ENCODE data around the gene RSPH9. TPM values are rescaled to one million over a fixed set of nuclear protein-coding genes. Genes with fewer than 3 reads are reported as not detected.

The RSPH9 gene
- total and polyA plus RNA-seq, 3 experiments from 2014 or later, result 1.3 TPM; not detected in 2

DNA sequence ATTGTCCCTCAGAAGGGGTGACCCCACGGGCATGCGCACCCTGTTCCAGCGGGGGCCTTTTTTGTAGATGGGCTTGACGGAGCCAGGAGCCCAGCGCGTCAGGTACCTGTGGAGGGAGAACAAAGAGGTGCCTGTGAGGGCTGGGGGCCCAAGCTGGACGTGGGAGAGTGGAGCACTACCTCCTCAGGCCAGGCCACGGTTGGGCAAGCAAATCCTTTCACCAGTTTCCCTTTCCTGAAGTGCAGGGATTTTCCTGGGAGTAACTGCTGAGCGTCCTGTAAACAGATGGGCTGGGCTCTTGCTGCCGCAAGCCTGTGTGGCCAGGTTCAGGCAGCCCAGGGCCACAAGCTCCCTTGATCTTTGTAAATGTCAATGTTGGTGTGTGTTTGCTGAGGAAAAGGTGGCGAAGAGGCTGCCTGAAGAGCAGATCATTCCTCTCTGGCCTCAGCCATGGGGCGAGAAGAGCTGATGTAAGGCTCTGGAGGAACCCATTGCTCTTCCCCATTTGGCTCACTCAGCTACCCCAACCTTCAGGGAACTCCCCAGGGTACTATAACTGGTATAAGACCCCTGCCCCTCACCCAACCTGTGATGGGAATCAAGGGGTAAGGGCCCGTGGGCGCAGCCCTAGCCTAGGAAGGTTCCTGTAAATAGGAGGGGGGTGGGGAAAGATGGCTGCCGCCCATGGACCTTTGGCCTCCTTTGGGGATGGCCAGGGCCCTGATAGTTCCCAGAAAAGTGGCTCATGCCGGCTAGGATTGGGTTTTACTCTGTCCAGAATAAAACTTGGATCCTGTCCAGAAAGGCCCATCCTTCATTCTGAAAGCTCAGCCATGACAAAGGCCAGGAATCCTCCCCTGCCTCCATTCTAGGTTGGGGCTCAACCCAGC lies 27.2 kb downstream of the RSPH9 start:
- H3K9me3 ChIP-seq (ENCODE audit: low read length), result no peaks in the 10 kb centered on the region
- peaks cover 32% of the 10 kb centered on the region for H3K36me3 ChIP-seq (ENCODE audit: insufficient read depth, low read length)
- CTCF ChIA-PET, result interaction anchor here (1.1 to 1.2 kb wide), 2 partner anchors 97 to 407 kb away, joined by 3 to 4 read pairs; partner anchors contain the start of gene VEGFA
- DNase-seq, result no peak
- no peak overlapping the region for H3K27ac ChIP-seq (ENCODE audit: low read depth, low read length)
- Mint-ChIP-seq H3K36me3 (peaks cover 0 to 66% (median 2%) of the 10 kb centered on the region in 3 donors), H3K27me3 (no peaks in the 10 kb centered on the region), H3K27ac (no peak overlapping the region), H3K9me3 (no peaks in the 10 kb centered on the region), H3K4me3 (no peak overlapping the region), H3K4me1 (peaks cover 11 to 18% (median 13%) of the 10 kb centered on the region in 3 donors)
- POLR2A ChIA-PET, result no interaction called here
- no peak overlapping the region for H3K4me3 ChIP-seq (ENCODE audit: low read length)
- H3K27me3 ChIP-seq (ENCODE audit: insufficient read depth, low read length, poor library complexity, severe bottlenecking), result no peaks in the 10 kb centered on the region
- H3K4me1 ChIP-seq (ENCODE audit: insufficient read depth, low read length), result peaks cover 10% of the 10 kb centered on the region

DNA sequence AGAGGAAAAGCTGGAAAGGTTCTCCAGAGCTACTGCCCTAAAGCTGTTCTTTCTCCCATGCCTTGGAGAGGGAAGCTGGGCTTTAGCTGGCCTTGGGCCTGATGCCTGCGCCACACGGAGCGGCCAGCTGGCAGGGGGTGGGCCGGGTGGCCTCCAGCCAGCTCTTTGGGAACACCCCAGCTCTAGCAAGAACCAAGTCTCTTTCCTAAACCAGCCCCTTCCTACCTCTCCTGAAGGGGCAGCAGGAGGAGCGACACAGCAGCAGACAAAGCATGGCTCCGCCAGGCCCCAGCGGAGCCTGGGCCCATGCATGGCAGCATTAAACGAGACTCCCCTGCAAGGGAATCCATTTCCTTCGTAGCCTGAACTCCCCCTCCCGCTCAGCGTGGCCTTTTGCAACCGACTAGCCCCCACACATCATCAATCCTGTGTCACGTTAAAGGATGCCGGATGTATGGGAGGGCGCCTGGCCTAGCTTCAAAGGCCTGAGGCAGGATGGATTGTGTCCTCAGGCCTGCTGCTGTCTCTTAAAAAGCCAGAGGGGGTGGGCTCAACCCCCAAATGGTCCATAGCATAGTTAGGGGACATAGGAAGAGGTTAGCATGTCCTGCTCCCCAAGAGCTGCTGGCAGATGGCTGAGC lies 28.7 kb downstream of the RSPH9 start:
- Histone ChIP-seq H3K9me3 (ENCODE audit: low read length) (no peaks in the 10 kb centered on the region), H3K4me3 (ENCODE audit: low read length) (no peak overlapping the region), H3K27me3 (ENCODE audit: insufficient read depth, low read length, poor library complexity, severe bottlenecking) (no peaks in the 10 kb centered on the region), H3K4me1 (ENCODE audit: insufficient read depth, low read length) (no peaks in the 10 kb centered on the region), H3K36me3 (ENCODE audit: insufficient read depth, low read length) (peaks cover 47% of the 10 kb centered on the region), H3K27ac (ENCODE audit: low read depth, low read length) (no peak overlapping the region)
- H3K27me3 Mint-ChIP-seq, result no peaks in the 10 kb centered on the region
- ChIA-PET CTCF (interaction anchor here (1.1 to 1.2 kb wide), 2 partner anchors 13 to 406 kb away, joined by 4 read pairs; no protein-coding TSS in a partner anchor), POLR2A (no interaction called here)
- peaks cover 0 to 82% (median 4%) of the 10 kb centered on the region in 3 donors for H3K36me3 Mint-ChIP-seq
- no peak for DNase-seq
- H3K4me1 Mint-ChIP-seq, result peaks cover 0 to 3% (median 0%) of the 10 kb centered on the region in 3 donors
- no peaks in the 10 kb centered on the region for H3K9me3 Mint-ChIP-seq
- peak overlapping the region in 2 of 8 donors; percentile 46 to 55 for H3K27ac Mint-ChIP-seq
- H3K4me3 Mint-ChIP-seq, result no peak overlapping the region

DNA sequence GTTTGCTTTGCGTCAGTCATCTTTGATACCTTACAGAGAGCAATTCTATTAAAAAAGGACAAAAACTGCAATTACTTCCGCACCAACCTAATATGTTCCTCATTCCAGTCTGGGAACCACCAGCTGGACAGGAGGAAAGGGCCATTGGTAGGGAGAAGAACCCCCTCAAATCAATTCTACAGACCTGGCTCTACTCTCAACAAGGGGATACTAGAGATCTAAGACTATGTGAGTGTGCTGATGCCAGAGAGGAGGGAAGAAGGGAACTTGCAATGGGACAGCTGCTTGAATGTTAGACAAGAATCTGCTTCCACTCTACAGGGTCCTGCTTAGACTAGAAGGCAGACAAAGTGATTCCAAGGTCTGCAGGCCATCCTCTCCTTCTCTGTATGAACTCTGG lies 29.5 kb downstream of the RSPH9 start:
- CTCF ChIA-PET, result interaction anchor here (2.1 kb wide), 1 partner anchor 7 kb away, joined by 6 read pairs; no protein-coding TSS in a partner anchor
- H3K27ac Mint-ChIP-seq, result no peak overlapping the region

DNA sequence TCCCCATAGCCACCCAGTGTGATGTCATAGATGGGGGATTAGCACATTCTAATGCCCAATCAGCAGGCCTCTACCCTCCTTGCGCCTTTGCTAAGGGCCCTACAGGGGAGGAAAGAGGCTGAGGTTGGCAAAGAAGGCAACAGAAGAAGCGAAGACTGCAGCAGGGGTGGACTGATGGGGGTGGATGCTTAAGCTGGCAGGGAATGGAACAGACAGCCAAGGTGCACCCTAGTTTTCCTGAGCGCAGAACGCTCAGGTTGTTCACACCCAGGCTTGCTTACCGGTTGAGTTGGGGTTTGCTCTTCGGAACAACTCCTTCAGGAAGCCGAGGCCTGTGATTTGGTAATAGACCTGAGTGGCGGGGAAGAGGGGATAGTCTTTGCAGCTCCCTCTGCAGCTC lies 30.1 kb downstream of the RSPH9 start:
- Mint-ChIP-seq H3K27me3 (no peaks in the 10 kb centered on the region), H3K4me1 (no peaks in the 10 kb centered on the region), H3K27ac (no peak overlapping the region), H3K4me3 (no peak overlapping the region), H3K36me3 (peaks cover 0 to 95% (median 4%) of the 10 kb centered on the region in 3 donors), H3K9me3 (no peaks in the 10 kb centered on the region)
- Histone ChIP-seq H3K27me3 (ENCODE audit: insufficient read depth, low read length, poor library complexity, severe bottlenecking) (no peaks in the 10 kb centered on the region), H3K36me3 (ENCODE audit: insufficient read depth, low read length) (peaks cover 60% of the 10 kb centered on the region), H3K4me3 (ENCODE audit: low read length) (no peak overlapping the region), H3K27ac (ENCODE audit: low read depth, low read length) (no peak overlapping the region), H3K9me3 (ENCODE audit: low read length) (no peaks in the 10 kb centered on the region), H3K4me1 (ENCODE audit: insufficient read depth, low read length) (no peaks in the 10 kb centered on the region)
- POLR2A ChIA-PET, result no interaction called here
- DNase-seq, result no peak
- CTCF ChIA-PET, result interaction anchor here (0.8 to 2.1 kb wide), 2 partner anchors 8 to 15 kb away, joined by 3 to 6 read pairs; no protein-coding TSS in a partner anchor

More for the DNA sequence above, 29.5 kb downstream of the RSPH9 start:
- Histone ChIP-seq H3K27me3 (ENCODE audit: insufficient read depth, low read length, poor library complexity, severe bottlenecking) (no peaks in the 10 kb centered on the region), H3K27ac (ENCODE audit: low read depth, low read length) (no peak overlapping the region), H3K4me3 (ENCODE audit: low read length) (no peak overlapping the region), H3K4me1 (ENCODE audit: insufficient read depth, low read length) (no peaks in the 10 kb centered on the region), H3K9me3 (ENCODE audit: low read length) (no peaks in the 10 kb centered on the region), H3K36me3 (ENCODE audit: insufficient read depth, low read length) (peaks cover 54% of the 10 kb centered on the region)
- Mint-ChIP-seq H3K4me1 (no peaks in the 10 kb centered on the region), H3K4me3 (no peak overlapping the region), H3K27me3 (no peaks in the 10 kb centered on the region), H3K36me3 (peaks cover 0 to 88% (median 4%) of the 10 kb centered on the region in 3 donors), H3K9me3 (no peaks in the 10 kb centered on the region)
- POLR2A ChIA-PET, result no interaction called here
- DNase-seq, result no peak

- H3K9me3 ChIP-seq (ENCODE audit: low read length), result no peaks in the 10 kb centered on the region
- H3K9me3 Mint-ChIP-seq, result no peaks in the 10 kb centered on the region
- H3K27me3 ChIP-seq (ENCODE audit: insufficient read depth, low read length, poor library complexity, severe bottlenecking), result no peaks in the 10 kb centered on the region
- H3K4me3 Mint-ChIP-seq, result no peak overlapping the region
- ChIA-PET POLR2A (no interaction called here), CTCF (interaction anchor here (1.4 to 2.3 kb wide), 2 partner anchors 9 to 10 kb away, joined by 5 to 12 read pairs; no protein-coding TSS in a partner anchor)
- peaks cover 4 to 97% (median 8%) of the 10 kb centered on the region in 3 donors for H3K36me3 Mint-ChIP-seq
- peaks cover 69% of the 10 kb centered on the region for H3K36me3 ChIP-seq (ENCODE audit: insufficient read depth, low read length)
- H3K4me1 ChIP-seq (ENCODE audit: insufficient read depth, low read length), result no peaks in the 10 kb centered on the region
- H3K27me3 Mint-ChIP-seq, result no peaks in the 10 kb centered on the region
- no peak for DNase-seq
- no peak overlapping the region for H3K27ac ChIP-seq (ENCODE audit: low read depth, low read length)
- H3K4me3 ChIP-seq (ENCODE audit: low read length), result no peak overlapping the region
- peaks cover 0 to 9% (median 9%) of the 10 kb centered on the region in 3 donors for H3K4me1 Mint-ChIP-seq
- H3K27ac Mint-ChIP-seq, result no peak overlapping the region
Measured at GRCh38 chr6:43676962-43677606, 32.2 kb downstream of the RSPH9 start.

GRCh38 chr6:43677759-43678158 lies 32.9 kb downstream of the RSPH9 start:
- peaks cover 4 to 96% (median 8%) of the 10 kb centered on the region in 3 donors for H3K36me3 Mint-ChIP-seq

DNA sequence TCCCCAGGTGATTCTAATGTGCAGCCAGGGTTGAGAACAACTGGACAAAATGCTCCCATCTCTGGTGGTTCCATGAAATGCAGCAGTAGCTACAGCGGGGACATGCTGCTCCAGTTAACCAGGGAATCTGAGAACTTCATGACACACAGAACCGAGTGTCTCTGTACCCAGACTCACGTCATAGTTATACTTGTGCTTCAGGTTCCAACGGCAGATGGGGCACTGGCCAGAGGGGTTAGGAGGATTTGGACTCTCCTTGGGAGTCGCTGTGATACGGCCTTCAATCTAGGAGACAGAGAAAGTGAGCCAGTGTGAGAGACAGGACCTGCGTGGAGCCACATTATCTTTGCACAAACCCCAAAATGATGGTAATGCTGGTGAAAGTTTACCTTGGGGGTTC lies 33.5 kb downstream of the RSPH9 start:
- no peaks in the 10 kb centered on the region for H3K27me3 Mint-ChIP-seq
- no peak for DNase-seq
- Histone ChIP-seq H3K27me3 (ENCODE audit: insufficient read depth, low read length, poor library complexity, severe bottlenecking) (no peaks in the 10 kb centered on the region), H3K4me1 (ENCODE audit: insufficient read depth, low read length) (no peaks in the 10 kb centered on the region), H3K9me3 (ENCODE audit: low read length) (no peaks in the 10 kb centered on the region), H3K36me3 (ENCODE audit: insufficient read depth, low read length) (peaks cover 69% of the 10 kb centered on the region), H3K27ac (ENCODE audit: low read depth, low read length) (no peak overlapping the region), H3K4me3 (ENCODE audit: low read length) (no peak overlapping the region)
- peaks cover 4 to 95% (median 8%) of the 10 kb centered on the region in 3 donors for H3K36me3 Mint-ChIP-seq
- ChIA-PET POLR2A (no interaction called here), CTCF (interaction anchor here (2.3 kb wide), 1 partner anchor 11 kb away, joined by 12 read pairs; no protein-coding TSS in a partner anchor)
- H3K4me1 Mint-ChIP-seq, result peaks cover 7 to 21% (median 19%) of the 10 kb centered on the region in 3 donors
- no peak overlapping the region for H3K4me3 Mint-ChIP-seq
- H3K9me3 Mint-ChIP-seq, result no peaks in the 10 kb centered on the region
- H3K27ac Mint-ChIP-seq, result peak overlapping the region in 2 of 8 donors; percentile 47 to 63

More at GRCh38 chr6:43677759-43678158, 32.9 kb downstream of the RSPH9 start:
- DNase-seq, result no peak
- Histone ChIP-seq H3K9me3 (ENCODE audit: low read length) (no peaks in the 10 kb centered on the region), H3K4me1 (ENCODE audit: insufficient read depth, low read length) (no peaks in the 10 kb centered on the region), H3K4me3 (ENCODE audit: low read length) (no peak overlapping the region), H3K27me3 (ENCODE audit: insufficient read depth, low read length, poor library complexity, severe bottlenecking) (no peaks in the 10 kb centered on the region), H3K36me3 (ENCODE audit: insufficient read depth, low read length) (peaks cover 69% of the 10 kb centered on the region), H3K27ac (ENCODE audit: low read depth, low read length) (no peak overlapping the region)
- Mint-ChIP-seq H3K9me3 (no peaks in the 10 kb centered on the region), H3K4me3 (no peak overlapping the region), H3K4me1 (peaks cover 3 to 15% (median 14%) of the 10 kb centered on the region in 3 donors), H3K27ac (peak overlapping the region in 1 of 8 donors; percentile 68), H3K27me3 (no peaks in the 10 kb centered on the region)
- ChIA-PET POLR2A (no interaction called here), CTCF (interaction anchor here (1.4 to 2.3 kb wide), 2 partner anchors 9 to 11 kb away, joined by 5 to 12 read pairs; no protein-coding TSS in a partner anchor)
